Germinal center (tissue), 1 donor: Measurements from ENCODE around the gene MOGAT3.
A peak's percentile ranks its signal among the peaks of the same experiment; 100 is the strongest.

ENCODE experiments used
- DNase-seq: peaks from one replicate; pipeline ENCODE4 v3.0.0; 2012; ENCODE audit warnings: mixed read lengths, low spot score

Gene MOGAT3

GRCh38 chr7:101160910-101161309 is 39.9 kb downstream of the MOGAT3 start:
- DNase-seq: no peak

- no peak for DNase-seq
These were observed 40.9 kb downstream of the MOGAT3 start for GRCh38 chr7:101159696-101160674.

- no peak for DNase-seq
These were observed 43.8 kb downstream of the MOGAT3 start for GRCh38 chr7:101156866-101157589.

GRCh38 chr7:101156277-101156676 is 44.6 kb downstream of the MOGAT3 start:
- DNase-seq: no peak

- no peak for DNase-seq
These were observed 45.5 kb downstream of the MOGAT3 start for GRCh38 chr7:101155303-101155702.

GRCh38 chr7:101154693-101155102 is 46.1 kb downstream of the MOGAT3 start:
- no peak for DNase-seq

- DNase-seq: peak; percentile 98
These were observed 46.7 kb downstream of the MOGAT3 start, which contains the start of gene AP1S1 for GRCh38 chr7:101153969-101154692. AP1S1 (plus strand) TSS chr7:101154476; CDS start chr7:101154515, 39 bp downstream.

GRCh38 chr7:101151908-101152651 is 48.8 kb downstream of the MOGAT3 start:
- no peak for DNase-seq
